Measurements from ENCODE around the gene PCDH17.

The PCDH17 gene

GRCh38 chr13:57637515-57637914, 6.0 kb downstream of the PCDH17 start:
- no peak overlapping the region for H3K4me3 ChIP-seq (ENCODE audit: low read depth, low read length)
- CTCF ChIA-PET: no interaction called here
- POLR2A ChIA-PET: no interaction called here
- H3K27ac ChIP-seq (ENCODE audit: extremely low read depth, low read depth, low read length): no peak overlapping the region
- TF ChIP-seq ZNF596 (tag by site-specific recombination; IDR thresholded peaks at IDR 0.05): no peak
- TF ChIP-seq TCF7L2 (IDR thresholded peaks at IDR 0.05; ENCODE audit: borderline replicate concordance, low read depth, low read length): no peak
- TF ChIP-seq KLF16 (tag by site-specific recombination; IDR thresholded peaks at IDR 0.05): no peak
- no peak for TF ChIP-seq SP3 (tag by site-specific recombination; IDR thresholded peaks at IDR 0.05)
- no peak for TF ChIP-seq SCRT1 (tag by site-specific recombination; IDR thresholded peaks at IDR 0.05; ENCODE audit: borderline replicate concordance)
- TF ChIP-seq ZNF544 (tag by site-specific recombination; IDR thresholded peaks at IDR 0.05): no peak
- TF ChIP-seq, protein P1, sequence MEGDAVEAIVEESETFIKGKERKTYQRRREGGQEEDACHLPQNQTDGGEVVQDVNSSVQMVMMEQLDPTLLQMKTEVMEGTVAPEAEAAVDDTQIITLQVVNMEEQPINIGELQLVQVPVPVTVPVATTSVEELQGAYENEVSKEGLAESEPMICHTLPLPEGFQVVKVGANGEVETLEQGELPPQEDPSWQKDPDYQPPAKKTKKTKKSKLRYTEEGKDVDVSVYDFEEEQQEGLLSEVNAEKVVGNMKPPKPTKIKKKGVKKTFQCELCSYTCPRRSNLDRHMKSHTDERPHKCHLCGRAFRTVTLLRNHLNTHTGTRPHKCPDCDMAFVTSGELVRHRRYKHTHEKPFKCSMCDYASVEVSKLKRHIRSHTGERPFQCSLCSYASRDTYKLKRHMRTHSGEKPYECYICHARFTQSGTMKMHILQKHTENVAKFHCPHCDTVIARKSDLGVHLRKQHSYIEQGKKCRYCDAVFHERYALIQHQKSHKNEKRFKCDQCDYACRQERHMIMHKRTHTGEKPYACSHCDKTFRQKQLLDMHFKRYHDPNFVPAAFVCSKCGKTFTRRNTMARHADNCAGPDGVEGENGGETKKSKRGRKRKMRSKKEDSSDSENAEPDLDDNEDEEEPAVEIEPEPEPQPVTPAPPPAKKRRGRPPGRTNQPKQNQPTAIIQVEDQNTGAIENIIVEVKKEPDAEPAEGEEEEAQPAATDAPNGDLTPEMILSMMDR (tag by site-specific recombination; IDR thresholded peaks at IDR 0.05): no peak
- TF ChIP-seq GFI1B (tag by site-specific recombination; IDR thresholded peaks at IDR 0.05): no peak
- no peak for TF ChIP-seq GLI4 (tag by site-specific recombination; IDR thresholded peaks at IDR 0.05)
- no peak for TF ChIP-seq ZNF202 (tag by site-specific recombination; IDR thresholded peaks at IDR 0.05; ENCODE audit: borderline replicate concordance)
- TF ChIP-seq ZNF518A (tag by site-specific recombination; conservative IDR thresholded peaks at IDR 0.05; ENCODE audit: low read depth): no peak
- no peak for TF ChIP-seq IKZF3 (tag by site-specific recombination; IDR thresholded peaks at IDR 0.05)
- TF ChIP-seq, protein P2, sequence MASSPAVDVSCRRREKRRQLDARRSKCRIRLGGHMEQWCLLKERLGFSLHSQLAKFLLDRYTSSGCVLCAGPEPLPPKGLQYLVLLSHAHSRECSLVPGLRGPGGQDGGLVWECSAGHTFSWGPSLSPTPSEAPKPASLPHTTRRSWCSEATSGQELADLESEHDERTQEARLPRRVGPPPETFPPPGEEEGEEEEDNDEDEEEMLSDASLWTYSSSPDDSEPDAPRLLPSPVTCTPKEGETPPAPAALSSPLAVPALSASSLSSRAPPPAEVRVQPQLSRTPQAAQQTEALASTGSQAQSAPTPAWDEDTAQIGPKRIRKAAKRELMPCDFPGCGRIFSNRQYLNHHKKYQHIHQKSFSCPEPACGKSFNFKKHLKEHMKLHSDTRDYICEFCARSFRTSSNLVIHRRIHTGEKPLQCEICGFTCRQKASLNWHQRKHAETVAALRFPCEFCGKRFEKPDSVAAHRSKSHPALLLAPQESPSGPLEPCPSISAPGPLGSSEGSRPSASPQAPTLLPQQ (tag by site-specific recombination; IDR thresholded peaks at IDR 0.05): no peak
- TF ChIP-seq, protein P3, sequence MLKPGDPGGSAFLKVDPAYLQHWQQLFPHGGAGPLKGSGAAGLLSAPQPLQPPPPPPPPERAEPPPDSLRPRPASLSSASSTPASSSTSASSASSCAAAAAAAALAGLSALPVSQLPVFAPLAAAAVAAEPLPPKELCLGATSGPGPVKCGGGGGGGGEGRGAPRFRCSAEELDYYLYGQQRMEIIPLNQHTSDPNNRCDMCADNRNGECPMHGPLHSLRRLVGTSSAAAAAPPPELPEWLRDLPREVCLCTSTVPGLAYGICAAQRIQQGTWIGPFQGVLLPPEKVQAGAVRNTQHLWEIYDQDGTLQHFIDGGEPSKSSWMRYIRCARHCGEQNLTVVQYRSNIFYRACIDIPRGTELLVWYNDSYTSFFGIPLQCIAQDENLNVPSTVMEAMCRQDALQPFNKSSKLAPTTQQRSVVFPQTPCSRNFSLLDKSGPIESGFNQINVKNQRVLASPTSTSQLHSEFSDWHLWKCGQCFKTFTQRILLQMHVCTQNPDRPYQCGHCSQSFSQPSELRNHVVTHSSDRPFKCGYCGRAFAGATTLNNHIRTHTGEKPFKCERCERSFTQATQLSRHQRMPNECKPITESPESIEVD (tag by site-specific recombination; IDR thresholded peaks at IDR 0.05): no peak
- no peak for TF ChIP-seq ZNF214 (tag by site-specific recombination; IDR thresholded peaks at IDR 0.05; ENCODE audit: borderline replicate concordance)
- no peak for TF ChIP-seq ZNF112 (tag by site-specific recombination; IDR thresholded peaks at IDR 0.05)
- TF ChIP-seq ZNF239 (tag by site-specific recombination; IDR thresholded peaks at IDR 0.05): no peak
- TF ChIP-seq ZNF561 (tag by site-specific recombination; IDR thresholded peaks at IDR 0.05; ENCODE audit: borderline replicate concordance): no peak
- peaks cover 0 to 16% of the 10 kb centered on the region in 2 experiments; a peak in 1 of 3 replicates for H3K36me3 ChIP-seq (ENCODE audit: control insufficient read depth in 2 of 2, insufficient read depth in 1 of 2, low read length in 2 of 2)
- H3K9me3 ChIP-seq (ENCODE audit: control insufficient read depth, insufficient read depth, low read depth, low read length): no peaks in the 10 kb centered on the region
- H3K4me1 ChIP-seq (ENCODE audit: control insufficient read depth, insufficient read depth, low read length): no peaks in the 10 kb centered on the region

Measured in HEK293 (cell line).